Measurements from ENCODE around the gene KLHDC8B. TPM values are rescaled to one million over a fixed set of nuclear protein-coding genes. Genes with fewer than 3 reads are reported as not detected.

Gene KLHDC8B
- total and polyA plus RNA-seq, 10 of the 15 experiments (the other 5 are each of a cell fraction or from before 2014, with no cell fraction given), result 0.31 to 1.5 (median 0.85) TPM; not detected in 1

GRCh38 chr3:49182682-49183081 lies 11.3 kb downstream of the KLHDC8B start:
- no TSS peak for BruUV-seq (replicated peaks)
- Histone ChIP-seq H3K27me3 (replicated peaks in 1 of 2; ENCODE audit: control insufficient read depth in 2 of 2, insufficient read depth in 2 of 2, low read length in 1 of 2) (no peaks in the 10 kb centered on the region), H3K9me3 (replicated peaks; ENCODE audit: control insufficient read depth, insufficient read depth, low read length) (no peaks in the 10 kb centered on the region), H3K4me2 (ENCODE audit: control insufficient read depth, insufficient read depth) (no peak overlapping the region), H3K4me3 (no peak overlapping the region), H3K79me2 (ENCODE audit: control insufficient read depth, insufficient read depth, low read length) (no peaks in the 10 kb centered on the region), H4K20me1 (ENCODE audit: control insufficient read depth, insufficient read depth) (no peaks in the 10 kb centered on the region), H3K27ac (ENCODE audit: control insufficient read depth, insufficient read depth) (no peak overlapping the region), H3K36me3 (ENCODE audit: control insufficient read depth in 2 of 2, insufficient read depth in 2 of 2, low read length in 1 of 2) (no peaks in the 10 kb centered on the region), H2AFZ (ENCODE audit: control insufficient read depth, low read depth, low read length) (no peak overlapping the region), H3K9ac (ENCODE audit: control insufficient read depth, insufficient read depth, low read length) (no peak overlapping the region), H3K4me1 (ENCODE audit: control insufficient read depth, insufficient read depth, low read length) (no peaks in the 10 kb centered on the region)
- ChIA-PET POLR2A (no interaction called here), RAD21 (ENCODE audit: unreplicated experiment) (no interaction called here), CTCF (interaction anchor here (4.0 kb wide), 1 partner anchor 12 kb away, joined by 17 read pairs; the partner anchor contains the start of gene KLHDC8B), SMC1A (ENCODE audit: uncharacterized antibody, unreplicated experiment) (no interaction called here)
- ATAC-seq (no peak), FAIRE-seq (no peak), DNase-seq (ENCODE audit: low read depth, low spot score) (no peak)
- TF ChIP-seq MYB (IDR thresholded peaks at IDR 0.05; ENCODE audit: borderline replicate concordance, low read depth, low read length), result no peak
- no peak for TF ChIP-seq RUNX3 (IDR thresholded peaks at IDR 0.05; ENCODE audit: low read length)
- TF ChIP-seq MXI1 (IDR thresholded peaks at IDR 0.05; ENCODE audit: low read depth, low read length), result no peak
- no peak for TF ChIP-seq CEBPB (IDR thresholded peaks at IDR 0.05; ENCODE audit: borderline replicate concordance in 1 of 2, low read depth in 2 of 2, low read length in 2 of 2)
- TF ChIP-seq SREBF2 (IDR thresholded peaks at IDR 0.05; ENCODE audit: low read length), result no peak
- no peak for TF ChIP-seq ZBTB4 (CRISPR knock-in tag; IDR thresholded peaks at IDR 0.05)
- TF ChIP-seq HCFC1 (IDR thresholded peaks at IDR 0.05; ENCODE audit: low read length), result no peak
- no peak for TF ChIP-seq NFIC (IDR thresholded peaks at IDR 0.05; ENCODE audit: low read depth, low read length)
- no peak for TF ChIP-seq BMI1 (IDR thresholded peaks at IDR 0.05; ENCODE audit: borderline replicate concordance)
- no peak for TF ChIP-seq NBN (IDR thresholded peaks at IDR 0.05)
- TF ChIP-seq SIX5 (IDR thresholded peaks at IDR 0.05; ENCODE audit: low read depth, low read length, severe bottlenecking), result no peak
- TF ChIP-seq NR2C1 (IDR thresholded peaks at IDR 0.05), result no peak
- TF ChIP-seq IKZF1 (conservative IDR thresholded peaks at IDR 0.05), result no peak
- TF ChIP-seq TARDBP (IDR thresholded peaks at IDR 0.05; ENCODE audit: borderline replicate concordance), result no peak
- TF ChIP-seq EP300 (IDR thresholded peaks at IDR 0.05; ENCODE audit: borderline replicate concordance in 1 of 2, control insufficient read depth in 1 of 2, low read depth in 2 of 2, low read length in 2 of 2), result no peak
- TF ChIP-seq USF1 (IDR thresholded peaks at IDR 0.05; ENCODE audit: borderline replicate concordance, extremely low read length, insufficient read depth, low read depth, low read length), result no peak
- TF ChIP-seq STAT1 (conservative IDR thresholded peaks at IDR 0.05), result no peak
- no peak for TF ChIP-seq RFX5 (IDR thresholded peaks at IDR 0.05; ENCODE audit: low read depth, low read length)
- TF ChIP-seq ZNF384 (IDR thresholded peaks at IDR 0.05; ENCODE audit: borderline replicate concordance, low read depth, low read length), result no peak
- intact Hi-C loops (cut with micrococcal nuclease; ENCODE audit: unreplicated experiment), result no loop called here
- in situ Hi-C loops (cut with MboI), result no loop called here
- 76% methylated on average over 24 of the region's 24 CpGs for WGBS (ENCODE audit: insufficient coverage, insufficient replicate concordance, low lambda C conversion rate, missing lambda C conversion rate)

Data from GM12878 (cell line).